DMS153 treated with DMSO at 0.1 percent for 48 hours (cell line): Measurements from ENCODE around the gene DNAJC12.
"Not testable (repeated sequence)": the region's sequence is repeated elsewhere in the genome, so short reads cannot be mapped to it uniquely, and the experiment has no call there.

Source experiments
- DNase-seq: peaks from one replicate; lab custom pipeline; 2025; ENCODE audit not compliant: unreplicated experiment; lab: John Stamatoyannopoulos, UW

The DNAJC12 gene

DNA sequence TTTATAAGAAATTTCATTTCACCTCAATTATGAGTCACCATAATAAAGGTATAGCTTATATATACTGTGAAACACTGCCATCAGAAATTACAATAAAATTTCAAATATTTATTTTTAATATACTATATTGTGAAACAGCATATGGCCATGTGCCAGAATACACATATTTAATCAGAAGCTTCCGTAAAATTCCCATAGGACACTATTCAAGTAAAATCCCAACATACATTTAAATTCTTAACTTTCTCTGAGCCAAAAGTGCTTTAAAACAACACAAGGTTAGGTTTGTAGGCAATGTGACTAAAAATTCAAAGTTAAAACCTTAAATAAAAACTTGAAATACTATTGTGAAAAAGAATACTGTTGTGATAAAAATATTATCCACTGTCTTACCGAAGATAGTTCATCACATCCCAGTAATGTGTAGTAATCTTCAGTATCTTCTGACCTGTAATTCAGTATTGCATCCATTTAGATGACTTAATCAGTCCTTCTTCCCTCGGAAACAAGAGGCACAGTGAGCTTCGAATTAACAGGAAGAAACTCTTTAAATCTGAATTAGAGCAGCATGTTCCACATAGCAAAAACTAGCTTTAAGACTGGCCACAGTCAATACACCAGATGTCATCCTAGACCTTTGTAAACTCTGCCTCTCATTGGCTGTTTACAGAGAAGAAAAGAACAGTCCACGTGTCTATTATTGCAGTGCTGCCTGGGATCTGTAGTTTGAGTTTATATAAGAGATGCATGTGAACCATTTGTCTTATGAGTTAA is at the start of gene DNAJC12:
TSS of gene DNAJC12 (minus strand) at position 648 of the 774 bp plus-strand sequence. CDS start at position 471, 177 bp downstream.
- peak; percentile 80 for DNase-seq

DNA sequence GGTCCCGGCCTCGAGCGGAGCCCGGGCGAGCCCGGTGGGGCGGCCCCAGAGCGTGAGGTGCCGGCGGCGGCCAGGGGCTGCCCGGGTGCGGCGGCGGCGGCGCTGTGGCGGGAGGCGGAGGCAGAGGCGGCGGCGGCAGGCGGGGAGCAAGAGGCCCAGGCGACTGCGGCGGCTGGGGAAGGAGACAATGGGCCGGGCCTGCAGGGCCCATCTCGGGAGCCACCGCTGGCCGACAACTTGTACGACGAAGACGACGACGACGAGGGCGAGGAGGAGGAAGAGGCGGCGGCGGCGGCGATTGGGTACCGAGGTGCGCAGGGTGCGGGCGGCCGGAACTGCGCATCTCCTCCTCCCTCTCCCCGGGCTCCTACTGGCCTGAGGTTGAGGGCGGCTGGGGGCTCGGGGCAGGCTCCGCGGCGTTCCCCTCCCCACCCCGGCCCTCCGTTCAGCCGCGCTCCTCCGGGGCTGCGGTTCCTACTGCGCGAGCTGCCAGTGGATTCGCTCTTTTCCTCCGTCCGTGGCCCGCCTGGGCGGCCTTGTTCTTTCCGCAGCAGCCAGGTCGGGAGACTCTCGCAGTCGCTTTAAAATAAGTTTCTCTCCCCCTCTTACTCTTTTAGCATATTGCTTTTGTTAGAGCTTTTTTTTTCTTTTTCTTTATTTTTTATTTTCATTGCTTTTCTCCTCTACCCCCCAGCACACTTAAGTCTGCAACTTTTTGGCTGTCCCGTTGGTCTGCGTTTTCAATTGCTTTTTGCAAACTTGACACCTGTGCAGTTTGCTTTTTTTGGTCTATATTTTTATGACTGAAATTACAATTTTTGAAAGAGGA is 47.1 kb upstream of the DNAJC12 start:
- DNase-seq, result peak; percentile 59

DNA sequence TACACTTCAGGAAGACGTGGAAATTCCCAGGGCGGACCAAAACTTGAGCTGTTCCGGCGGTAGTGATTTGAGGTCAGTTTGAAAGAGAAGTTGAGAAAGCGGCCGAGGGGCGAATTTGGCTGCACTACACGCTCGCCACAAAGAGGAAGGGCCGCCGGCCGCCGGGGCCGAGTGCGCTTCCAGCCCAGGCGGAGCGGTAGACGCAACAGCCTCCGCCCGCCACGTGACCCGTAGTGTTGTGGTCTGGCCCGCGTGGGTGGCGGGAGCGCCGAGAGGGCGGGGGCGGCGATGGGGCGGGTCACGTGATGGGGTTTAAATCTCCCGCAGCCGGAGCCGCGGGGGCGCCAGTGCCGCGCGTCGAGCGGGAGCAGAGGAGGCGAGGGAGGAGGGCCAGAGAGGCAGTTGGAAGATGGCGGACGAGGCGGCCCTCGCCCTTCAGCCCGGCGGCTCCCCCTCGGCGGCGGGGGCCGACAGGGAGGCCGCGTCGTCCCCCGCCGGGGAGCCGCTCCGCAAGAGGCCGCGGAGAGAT is 46.4 kb upstream of the DNAJC12 start, which contains the start of gene SIRT1:
TSS of gene SIRT1 (plus strand) at position 344 of the 529 bp plus-strand sequence. CDS start at position 410, 66 bp downstream.
- peak; percentile 69 for DNase-seq

DNA sequence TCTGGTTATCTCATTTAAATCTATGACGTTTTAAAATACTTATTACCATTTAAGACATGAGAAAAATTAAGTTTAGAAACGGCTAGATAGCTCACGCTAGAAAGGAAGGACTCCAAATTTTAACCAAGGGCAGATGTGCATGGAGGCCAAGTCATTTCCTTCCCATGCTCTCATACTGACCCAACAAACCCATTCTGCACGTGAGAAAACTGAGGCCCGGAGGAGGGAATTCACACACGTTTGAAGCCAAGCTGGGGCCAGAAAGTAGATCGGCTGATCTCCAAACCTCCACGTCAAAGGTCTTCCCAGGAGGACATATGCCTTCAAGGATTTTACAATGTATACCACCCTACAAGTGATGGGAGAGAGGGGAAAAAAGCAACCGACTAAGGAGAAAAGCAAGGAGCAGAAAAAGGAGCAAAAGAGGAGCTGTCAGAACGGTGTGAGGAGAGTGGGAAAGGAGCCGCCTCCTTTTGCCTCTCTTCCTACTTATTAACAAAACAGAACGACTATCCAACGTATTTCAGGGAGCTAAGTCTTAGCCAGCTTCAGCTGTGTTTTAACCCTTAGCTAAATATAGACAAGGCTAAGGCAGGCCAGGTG is 45.8 kb upstream of the DNAJC12 start:
- DNase-seq, result no peak

DNA sequence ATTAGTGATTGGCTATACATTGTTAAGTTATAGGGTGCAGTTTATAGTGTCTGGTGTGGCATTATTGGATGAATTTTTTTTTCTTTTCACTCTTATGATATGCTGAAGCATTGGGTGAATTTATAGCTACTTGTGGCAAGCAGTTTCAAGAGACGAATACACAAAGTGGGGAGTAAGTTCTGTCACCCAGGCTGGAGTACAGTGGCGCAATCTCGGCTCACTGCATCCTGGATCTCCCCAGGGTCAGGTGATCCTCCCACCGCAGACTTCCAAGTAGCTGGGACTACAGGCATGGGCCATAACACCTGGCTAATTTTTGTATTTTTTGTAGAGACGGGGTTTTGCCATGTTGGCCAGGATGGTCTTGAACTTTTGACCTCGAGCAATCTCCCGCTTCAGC is 40.1 kb upstream of the DNAJC12 start:
- DNase-seq, result no peak

DNA sequence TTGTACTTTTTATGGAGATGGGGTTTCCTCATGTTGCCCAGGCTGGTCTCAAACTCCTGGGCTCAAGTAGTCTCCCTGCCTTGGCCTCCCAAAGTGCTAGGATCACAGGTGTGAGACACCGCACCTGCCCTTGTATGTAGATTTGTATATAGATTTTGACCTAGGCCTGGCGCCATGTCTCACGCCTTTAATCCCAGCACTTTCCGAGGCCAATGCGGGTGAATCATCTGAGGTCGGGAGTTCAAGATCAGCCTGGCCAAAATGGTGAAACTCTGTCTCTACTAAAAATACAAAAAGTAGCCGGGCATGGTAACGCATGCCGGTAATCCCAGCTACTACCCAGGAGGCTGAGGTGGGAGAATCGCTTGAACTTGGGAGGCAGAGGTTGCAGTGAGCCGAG is 39.4 kb upstream of the DNAJC12 start:
- not testable (repeated sequence) for DNase-seq

DNA sequence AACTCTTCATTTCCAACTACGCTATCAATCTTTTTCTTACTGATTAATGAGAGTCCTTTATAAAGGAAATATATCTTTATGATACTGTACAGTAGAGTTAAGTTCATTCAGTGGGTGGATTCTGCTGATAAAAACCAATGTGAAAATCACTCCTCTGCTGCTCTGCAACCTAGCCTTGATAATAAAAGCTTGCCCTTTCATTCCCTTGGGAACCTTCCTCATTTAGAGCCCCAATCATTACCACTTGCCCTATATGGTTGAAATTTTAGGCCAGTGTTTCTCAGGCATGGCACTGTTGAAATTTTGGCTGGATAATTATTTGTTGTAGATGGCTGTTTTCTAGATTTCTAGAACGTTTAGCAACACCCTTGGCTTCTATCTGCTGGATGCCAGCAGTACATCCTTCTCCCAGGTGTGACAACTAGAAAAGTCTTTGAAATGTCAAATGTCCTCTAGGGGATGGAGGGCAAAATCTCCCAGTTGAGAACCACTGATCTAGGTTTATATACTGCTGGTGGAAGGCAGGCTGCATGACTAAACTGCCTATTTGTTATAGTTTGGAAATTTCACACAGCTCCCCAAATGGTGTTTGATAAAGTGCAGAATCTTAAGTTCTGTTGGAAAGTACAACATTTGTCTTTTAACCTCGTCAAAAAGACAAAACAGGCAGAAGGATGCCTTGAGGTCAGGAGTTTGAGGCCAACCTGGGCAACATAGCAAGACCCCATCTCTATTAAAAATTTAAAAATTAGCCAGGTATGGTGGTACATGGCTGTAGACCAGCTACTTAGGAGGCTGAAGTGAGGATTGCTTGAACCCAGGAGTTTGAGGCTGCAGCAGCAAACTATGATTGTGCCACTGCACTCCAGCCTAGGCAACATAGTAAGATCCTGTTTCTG is 37.6 kb upstream of the DNAJC12 start:
- DNase-seq, result no peak

DNA sequence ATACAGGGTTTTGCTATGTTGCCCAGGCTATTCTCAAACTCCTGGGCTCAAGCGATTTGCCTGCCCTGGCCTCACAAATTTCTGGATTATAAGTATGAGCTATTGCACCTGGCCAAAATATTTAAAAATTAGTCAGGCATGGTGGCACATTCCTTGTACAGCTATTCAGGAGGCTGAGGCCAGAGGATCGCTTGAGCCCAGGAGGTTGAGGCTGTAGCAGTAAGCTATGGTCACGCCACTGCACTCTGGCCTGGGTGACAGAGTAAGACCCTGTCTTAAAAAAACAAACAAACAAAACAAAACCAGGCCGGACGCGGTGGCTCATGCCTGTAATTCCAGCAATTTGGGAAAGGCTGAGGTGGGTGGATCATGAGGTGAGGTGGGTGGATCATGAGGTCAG is 32.0 kb upstream of the DNAJC12 start:
- no peak for DNase-seq

DNA sequence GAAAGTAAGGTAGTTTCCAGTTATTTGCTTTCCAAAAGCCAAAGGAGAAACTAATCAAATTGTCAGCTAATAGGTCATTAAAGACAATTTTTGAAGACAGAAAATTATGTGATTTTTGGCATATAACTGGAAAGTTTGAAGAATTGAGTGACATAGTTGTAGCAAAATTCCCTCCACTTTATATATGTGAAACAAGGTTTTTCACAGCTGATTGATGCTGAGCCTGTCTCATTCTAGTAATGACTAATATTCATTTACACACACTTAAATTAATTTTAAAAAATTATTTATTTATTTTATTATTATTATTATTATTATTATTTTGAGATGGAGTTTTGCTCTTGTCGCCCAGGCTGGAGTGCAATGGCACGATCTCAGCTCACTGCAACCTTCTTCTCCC is 30.1 kb upstream of the DNAJC12 start:
- DNase-seq, result no peak

DNA sequence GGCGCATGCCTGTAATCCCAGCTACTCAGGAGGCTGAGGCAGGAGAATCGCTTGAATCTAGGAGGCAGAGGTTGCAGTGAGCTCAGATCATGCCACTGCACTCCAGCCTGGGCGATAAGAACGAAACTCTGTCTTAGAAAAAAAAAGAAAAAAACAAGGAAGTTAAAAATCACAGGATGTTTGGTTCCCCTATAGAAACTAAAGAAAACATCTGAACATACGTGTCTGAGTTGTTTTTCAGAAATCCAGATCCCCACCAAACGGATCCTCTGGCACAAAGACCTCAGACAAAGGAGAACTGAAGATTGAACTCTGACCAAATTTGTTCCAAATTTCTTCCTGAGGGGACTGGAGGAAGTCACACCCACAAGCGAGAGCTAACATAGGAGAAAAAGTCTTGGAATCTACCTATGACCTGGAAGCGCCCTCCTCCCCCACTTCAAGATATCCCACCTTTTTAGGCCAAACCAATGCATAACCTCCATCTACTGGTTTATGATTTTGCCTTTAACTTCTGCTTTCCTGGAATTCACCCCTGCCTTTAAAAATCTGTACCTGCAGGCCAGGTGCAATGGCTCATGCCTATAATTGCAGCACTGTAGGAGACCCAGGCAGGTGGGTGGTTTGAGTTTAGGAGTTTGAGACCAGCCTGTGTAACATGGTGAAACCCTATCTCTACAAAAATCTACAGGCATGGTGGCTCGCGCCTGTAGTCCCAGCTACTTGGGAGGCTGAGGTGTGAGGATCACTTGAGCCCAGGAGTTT is 26.8 kb upstream of the DNAJC12 start:
- no peak for DNase-seq

DNA sequence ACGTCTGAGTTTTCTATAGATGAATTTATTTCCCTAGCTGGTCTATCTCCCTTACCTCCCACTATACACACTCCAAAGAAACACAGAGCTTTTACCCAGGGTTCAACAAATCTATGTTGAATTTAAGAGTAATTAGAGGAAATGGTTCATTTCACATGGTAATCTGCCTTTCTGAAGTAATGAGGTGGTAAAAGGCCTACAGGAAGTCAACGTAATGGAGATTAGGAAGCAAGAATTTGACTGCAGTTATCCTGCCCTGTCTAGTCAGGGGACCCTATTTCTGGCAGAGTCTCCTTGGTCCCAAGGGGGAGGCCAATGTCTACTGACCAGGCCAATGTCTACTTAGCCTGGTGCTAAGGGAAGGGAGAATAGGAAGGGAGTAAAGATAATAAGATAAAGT is 25.1 kb upstream of the DNAJC12 start:
- DNase-seq, result no peak

DNA sequence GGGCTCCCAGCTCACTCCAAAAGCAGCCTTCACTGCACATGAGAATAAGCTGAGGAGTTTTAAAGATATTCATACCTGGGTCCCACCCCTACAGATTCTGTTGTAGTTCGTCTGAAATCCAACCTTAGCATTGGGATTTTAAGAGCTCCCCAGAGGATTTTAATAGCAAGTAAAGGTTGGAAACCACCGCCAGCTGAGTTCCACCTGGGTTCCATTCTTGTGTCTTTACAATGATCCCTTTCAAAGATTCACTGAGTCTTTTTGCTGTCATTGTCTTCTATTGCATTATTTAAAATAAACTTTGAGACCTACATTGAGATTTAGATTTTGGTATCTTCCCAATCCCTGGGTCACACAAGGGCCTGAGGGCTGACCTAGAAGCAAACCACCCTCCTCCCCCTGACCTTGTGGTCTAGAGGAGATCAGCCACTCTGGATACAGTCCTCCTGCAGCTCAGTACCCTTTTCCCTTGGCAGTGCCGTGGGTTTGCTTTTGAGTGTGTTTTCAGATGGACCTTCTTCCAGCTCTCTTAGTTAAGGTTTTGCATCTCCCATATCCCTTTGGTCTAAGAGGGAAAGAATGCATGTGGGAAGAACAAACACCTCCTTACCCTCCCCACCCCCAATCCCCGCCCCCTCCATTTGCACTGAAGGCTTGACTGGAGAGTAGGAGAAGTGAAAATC is 23.9 kb upstream of the DNAJC12 start:
- DNase-seq, result no peak

DNA sequence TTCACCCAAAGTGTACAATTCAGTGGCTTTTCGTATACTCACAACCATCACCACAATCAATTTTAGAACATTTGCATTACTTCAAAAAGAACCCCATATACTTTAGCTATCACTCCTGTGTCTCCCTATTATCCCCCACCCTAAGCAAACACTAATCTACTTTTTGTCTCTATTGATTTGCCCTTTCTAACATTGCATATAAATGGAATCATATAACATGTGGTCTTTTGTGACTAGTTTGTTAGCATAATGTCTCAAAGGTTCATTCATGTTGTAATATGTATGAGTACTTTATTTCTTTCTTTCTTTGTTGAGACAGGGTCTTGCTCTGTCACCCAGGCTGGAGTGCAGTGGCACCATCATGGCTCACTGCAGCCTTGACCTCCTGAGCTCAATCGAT is 21.0 kb upstream of the DNAJC12 start:
- DNase-seq, result no peak

DNA sequence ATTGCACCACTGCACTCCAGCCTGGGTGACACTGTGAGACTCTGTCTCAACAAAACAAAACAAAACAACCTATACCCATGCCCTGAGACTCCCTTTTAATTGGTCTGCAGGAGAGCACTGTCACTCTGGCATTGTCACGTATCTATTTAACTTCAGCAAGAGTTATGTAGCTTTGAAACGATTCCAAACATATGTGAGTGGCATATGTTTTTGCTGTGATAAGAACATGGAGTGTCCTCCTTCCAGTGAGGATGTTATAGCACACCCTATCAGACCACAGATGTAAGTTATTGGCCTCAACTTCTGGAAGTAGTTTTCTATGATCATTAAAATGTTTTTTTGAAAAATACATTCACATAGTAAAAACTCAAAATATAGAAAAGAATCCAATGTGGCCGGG is 15.5 kb upstream of the DNAJC12 start:
- no peak for DNase-seq

DNA sequence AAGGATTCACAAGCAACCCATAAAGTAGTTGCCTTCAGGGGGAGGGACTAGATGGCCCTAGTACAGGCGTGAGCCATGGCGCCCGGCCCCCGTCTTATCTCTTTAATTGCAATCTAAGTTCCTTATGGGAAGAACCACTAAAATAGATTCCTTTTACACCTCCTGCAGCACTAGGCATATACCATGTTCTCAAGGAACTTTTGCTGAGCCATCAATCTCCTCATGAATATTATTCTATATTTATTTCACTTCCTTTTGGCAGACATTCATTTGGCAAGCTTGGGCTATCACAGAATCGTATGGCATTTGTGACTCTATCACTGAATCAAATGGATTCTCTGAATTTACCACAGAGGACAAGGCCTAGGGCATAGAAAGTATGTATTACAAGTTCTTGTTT is 14.8 kb upstream of the DNAJC12 start:
- DNase-seq, result no peak

DNA sequence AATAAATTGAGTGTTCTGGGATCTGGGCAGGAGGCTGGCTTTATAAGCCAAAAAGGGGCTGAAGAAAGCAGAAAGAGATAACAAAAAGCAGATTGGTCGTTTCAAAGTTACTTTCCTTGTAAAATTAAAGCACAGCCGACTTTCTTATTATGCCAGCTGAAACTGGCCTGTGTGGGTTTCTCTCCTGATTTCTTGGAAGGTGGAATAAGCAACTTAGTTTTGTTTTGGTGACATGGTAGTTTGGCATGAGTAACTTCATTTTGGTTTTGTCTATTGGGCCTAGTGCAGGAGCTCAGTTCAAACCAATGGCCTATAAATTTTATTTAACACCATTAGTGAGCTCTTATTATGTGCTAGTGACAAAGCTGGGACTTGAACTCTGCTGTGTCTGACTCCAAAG is 13.2 kb upstream of the DNAJC12 start:
- no peak for DNase-seq

DNA sequence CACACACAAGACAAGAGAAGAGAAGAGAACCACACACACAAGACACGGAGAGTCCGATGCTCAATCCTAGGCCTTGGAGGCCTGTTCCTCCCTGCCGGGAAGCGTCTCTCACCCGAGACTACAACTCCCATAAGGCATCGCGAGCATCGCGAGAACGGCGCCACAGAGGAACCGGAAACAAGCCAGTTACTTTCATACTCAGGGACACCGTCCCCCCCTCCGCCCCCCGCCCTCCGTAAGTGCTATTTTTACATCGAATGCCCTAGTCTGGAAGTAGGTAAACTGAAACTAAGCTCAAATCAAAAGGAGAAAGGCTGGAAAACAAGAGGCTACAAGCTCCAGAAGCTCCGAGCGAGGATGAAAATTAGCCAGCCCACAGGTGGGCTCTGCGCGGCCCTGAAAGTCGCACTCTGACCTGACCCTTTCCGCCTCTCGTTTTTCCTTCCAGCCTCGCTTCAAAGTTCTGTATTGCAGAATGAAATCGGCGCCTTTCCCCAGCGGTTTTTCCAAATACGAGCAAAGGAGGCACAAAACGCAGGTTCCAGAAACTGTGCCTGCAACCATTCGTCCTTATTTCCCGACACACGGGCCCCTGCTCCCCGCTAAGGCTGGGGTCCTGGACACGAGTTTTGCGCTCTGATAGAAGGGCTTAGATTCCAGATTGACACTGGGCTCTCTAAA is 11.5 kb upstream of the DNAJC12 start:
- peak; percentile 83 for DNase-seq

DNA sequence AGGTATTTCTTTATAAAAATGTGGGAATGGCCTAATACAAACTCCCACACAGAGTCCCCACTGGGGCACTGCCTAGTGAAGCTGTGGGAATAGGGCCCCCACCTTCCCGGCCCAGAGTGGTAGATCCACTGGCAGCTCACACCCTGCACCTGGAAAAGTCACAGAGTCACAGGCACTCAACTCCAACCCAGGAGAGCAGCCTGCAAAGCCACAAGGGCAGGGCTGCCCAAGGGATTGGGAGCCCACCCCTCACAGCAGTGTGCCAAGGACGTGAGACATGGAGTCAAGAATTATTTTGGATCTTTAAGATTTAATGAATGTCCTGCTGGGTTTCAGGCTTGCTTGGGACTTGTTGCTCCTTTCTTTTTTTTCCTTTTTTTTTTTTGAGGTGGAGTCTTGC is 5.3 kb upstream of the DNAJC12 start:
- no peak for DNase-seq

DNA sequence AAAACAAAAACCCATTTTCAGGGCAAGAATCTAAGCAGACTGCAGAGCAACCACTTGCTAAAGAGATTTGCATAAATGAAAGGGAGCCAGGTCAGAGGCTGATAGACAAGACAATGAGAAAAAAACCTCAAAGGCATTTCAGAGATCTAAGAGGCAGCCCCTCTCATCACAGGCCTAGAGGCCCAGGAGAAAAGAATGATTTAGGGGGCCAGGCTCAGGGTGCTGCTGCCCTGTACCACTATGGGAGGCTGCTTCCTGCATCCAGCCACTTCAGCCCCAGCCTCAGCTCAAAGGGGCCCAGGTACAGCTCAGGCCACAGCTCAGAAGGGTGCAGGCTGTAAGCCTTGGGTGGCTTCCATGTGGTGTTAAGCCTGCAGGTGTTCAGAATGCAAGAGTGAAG is 3.7 kb upstream of the DNAJC12 start:
- no peak for DNase-seq
